Activated B cell treated with CpG ODN at 0.5 μM for 24 hours (primary cell): Measurements from ENCODE around the gene CDH16. TPM values are rescaled to one million over a fixed set of nuclear protein-coding genes. Genes with fewer than 3 reads are reported as not detected.

Experiments
- ATAC-seq: fragments of 200-7000 bp; cut with Tn5 transposase; one replicate; pipeline ENCODE4 v1.10.0; 2021; ENCODE audit warnings: low read depth, mild to moderate bottlenecking, moderate library complexity
- CTCF ChIA-PET: fragments of 350-600 bp; sonication (Branson Sonifier 250); formaldehyde crosslinking; loops from one replicate; lab custom pipeline; 2021; ENCODE audit warnings: antibody characterized with exemption; lab: Charles Lee
- POLR2A ChIA-PET: fragments of 350-600 bp; sonication (Branson Sonifier 250); formaldehyde crosslinking; loops from one replicate; lab custom pipeline; 2021; ENCODE audit warnings: antibody characterized with exemption; lab: Charles Lee
- DNase-seq: peaks from one replicate; pipeline ENCODE4 v3.0.0; 2022
- H3K27ac Mint-ChIP-seq: one replicate; pipeline ENCODE4 v1.8.0; 2020; ENCODE audit warnings: mixed read lengths
- H3K27me3 Mint-ChIP-seq: one replicate; pipeline ENCODE4 v1.8.0; 2021; ENCODE audit warnings: mixed read lengths
- H3K36me3 Mint-ChIP-seq: one replicate; pipeline ENCODE4 v1.8.0; 2021; ENCODE audit warnings: low read depth, mixed read lengths
- H3K4me1 Mint-ChIP-seq: one replicate; pipeline ENCODE4 v1.8.0; 2021; ENCODE audit warnings: mixed read lengths
- H3K4me3 Mint-ChIP-seq: one replicate; pipeline ENCODE4 v1.8.0; 2020; ENCODE audit warnings: mild to moderate bottlenecking, mixed read lengths
- H3K9me3 Mint-ChIP-seq: one replicate; pipeline ENCODE4 v1.8.0; 2020; ENCODE audit warnings: mixed read lengths
- intact Hi-C: fragments of 100-400 bp; cut with micrococcal nuclease; formaldehyde crosslinking; loops from one replicate; pipeline ENCODE4 v1.15.1; 2024
- total RNA-seq: library from RNA; stranded (reverse); gene quantifications from 2 replicates; pipeline ENCODE4 v1.2.3, GENCODE V29; 2022
- TF ChIP-seq, protein P1 (sequence below): fragments of 200-600 bp; IDR thresholded peaks from one replicate; pipeline ENCODE4 v1.8.0; 2022; ENCODE audit warnings: antibody characterized with exemption, mild to moderate bottlenecking

The CDH16 gene
- total RNA-seq, 1 donor from 2014 or later = not detected

DNA sequence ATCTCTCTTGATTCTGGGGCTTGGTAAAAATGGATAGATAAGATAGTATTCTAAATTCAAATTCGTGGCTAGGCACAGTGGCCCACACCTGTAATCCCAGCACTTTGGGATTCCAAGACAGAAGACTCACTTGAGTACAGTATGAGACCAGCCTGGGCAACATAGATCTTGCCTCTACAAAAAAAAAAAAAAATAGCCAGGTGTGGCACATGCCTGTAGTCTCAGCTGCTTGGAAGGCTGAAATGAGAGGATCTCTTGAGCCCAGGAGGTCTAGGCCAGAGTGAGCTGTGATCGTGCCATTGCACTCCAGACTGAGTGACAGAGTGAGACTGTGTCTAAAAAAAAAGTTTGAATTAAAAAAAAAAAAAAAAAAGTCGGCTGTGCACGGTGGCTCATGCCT, 29.1 kb downstream of the CDH16 start:
- intact Hi-C loops = no loop called here
- H3K9me3 Mint-ChIP-seq = no peaks in the 10 kb centered on the region
- no peak overlapping the region for H3K27ac Mint-ChIP-seq
- H3K4me3 Mint-ChIP-seq = no peak overlapping the region
- no peaks in the 10 kb centered on the region for H3K27me3 Mint-ChIP-seq
- ChIA-PET CTCF (interaction anchor here (1.0 kb wide), 1 partner anchor 22 kb away, joined by 3 read pairs; no protein-coding TSS in a partner anchor), POLR2A (interaction anchor here (0.7 kb wide), 1 partner anchor 451 kb away, joined by 5 read pairs; no protein-coding TSS in a partner anchor)
- peaks cover 32% of the 10 kb centered on the region for H3K36me3 Mint-ChIP-seq
- ATAC-seq (no peak), DNase-seq (no peak)
- TF ChIP-seq, protein P1, sequence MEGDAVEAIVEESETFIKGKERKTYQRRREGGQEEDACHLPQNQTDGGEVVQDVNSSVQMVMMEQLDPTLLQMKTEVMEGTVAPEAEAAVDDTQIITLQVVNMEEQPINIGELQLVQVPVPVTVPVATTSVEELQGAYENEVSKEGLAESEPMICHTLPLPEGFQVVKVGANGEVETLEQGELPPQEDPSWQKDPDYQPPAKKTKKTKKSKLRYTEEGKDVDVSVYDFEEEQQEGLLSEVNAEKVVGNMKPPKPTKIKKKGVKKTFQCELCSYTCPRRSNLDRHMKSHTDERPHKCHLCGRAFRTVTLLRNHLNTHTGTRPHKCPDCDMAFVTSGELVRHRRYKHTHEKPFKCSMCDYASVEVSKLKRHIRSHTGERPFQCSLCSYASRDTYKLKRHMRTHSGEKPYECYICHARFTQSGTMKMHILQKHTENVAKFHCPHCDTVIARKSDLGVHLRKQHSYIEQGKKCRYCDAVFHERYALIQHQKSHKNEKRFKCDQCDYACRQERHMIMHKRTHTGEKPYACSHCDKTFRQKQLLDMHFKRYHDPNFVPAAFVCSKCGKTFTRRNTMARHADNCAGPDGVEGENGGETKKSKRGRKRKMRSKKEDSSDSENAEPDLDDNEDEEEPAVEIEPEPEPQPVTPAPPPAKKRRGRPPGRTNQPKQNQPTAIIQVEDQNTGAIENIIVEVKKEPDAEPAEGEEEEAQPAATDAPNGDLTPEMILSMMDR = no peak
- no peaks in the 10 kb centered on the region for H3K4me1 Mint-ChIP-seq

DNA sequence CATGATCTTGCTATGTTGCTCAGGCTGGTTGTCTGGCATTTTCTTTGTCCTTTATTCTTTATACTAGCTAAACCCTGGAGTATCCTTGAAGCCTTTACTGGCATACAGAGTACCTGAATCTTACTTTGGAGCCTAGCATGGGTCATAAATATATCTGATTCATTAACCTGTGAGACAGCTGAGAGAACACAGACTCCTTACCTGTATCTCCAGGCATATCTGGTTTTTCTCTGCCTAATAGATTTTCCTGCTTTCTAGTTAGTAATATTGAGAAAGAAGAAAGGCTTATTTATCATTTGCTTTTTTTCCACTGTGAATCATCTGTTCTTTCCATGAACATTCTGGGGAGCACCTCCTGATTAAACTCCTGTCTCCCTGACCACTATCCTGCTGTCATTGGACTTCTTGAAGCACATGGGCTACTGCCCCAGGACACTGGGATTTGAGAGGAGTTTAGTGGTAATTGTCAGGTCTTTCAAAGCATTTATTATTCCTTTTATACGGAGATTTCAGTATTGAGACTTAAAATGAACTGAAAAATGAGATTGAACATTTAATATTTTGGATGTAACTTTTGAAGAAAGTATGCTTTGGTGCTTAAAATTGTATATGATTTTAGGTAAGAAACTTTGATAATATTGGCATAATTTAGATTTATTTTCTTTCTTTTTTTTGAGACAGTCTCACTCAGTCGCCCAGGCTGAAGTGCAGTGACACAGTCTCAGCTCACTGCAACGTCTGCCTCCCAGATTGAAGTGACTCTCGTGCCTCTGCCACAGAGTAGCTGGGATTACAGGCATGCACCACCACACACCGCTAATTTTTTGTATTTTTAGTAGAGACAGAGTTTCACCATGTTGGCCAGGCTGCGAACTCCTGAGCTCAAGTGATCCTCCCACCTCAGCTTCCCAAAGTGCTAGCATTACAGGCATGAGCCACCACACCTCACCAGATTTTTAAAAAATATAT, 29.8 kb downstream of the CDH16 start:
- H3K27ac Mint-ChIP-seq = no peak overlapping the region
- no peaks in the 10 kb centered on the region for H3K9me3 Mint-ChIP-seq
- no peaks in the 10 kb centered on the region for H3K27me3 Mint-ChIP-seq
- CTCF ChIA-PET = interaction anchor here (1.0 kb wide), 1 partner anchor 21 kb away, joined by 3 read pairs; no protein-coding TSS in a partner anchor
- TF ChIP-seq, protein P1 = no peak
- ATAC-seq (no peak), DNase-seq (no peak)
- POLR2A ChIA-PET = no interaction called here
- H3K4me3 Mint-ChIP-seq = no peak overlapping the region
- no peaks in the 10 kb centered on the region for H3K4me1 Mint-ChIP-seq
- intact Hi-C loops = no loop called here
- peaks cover 37% of the 10 kb centered on the region for H3K36me3 Mint-ChIP-seq

DNA sequence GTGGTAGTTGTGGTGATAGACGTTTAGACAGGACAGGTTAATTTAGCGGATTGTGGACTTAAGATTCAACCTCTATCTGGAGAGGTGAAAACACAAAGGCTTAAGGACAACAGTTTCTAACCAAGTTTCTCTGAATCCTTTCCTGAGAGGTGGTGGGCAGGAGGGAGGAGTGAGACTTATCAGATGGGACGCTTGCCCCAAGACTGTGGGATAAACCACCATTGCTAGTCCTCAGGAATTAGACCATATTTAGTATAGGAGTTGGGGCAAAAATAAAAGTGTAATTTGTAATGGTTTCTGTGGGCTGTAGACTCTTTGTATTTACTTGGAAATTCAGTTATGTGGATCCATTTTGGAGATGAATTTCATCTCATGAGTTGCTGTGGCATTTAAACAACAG, 31.8 kb downstream of the CDH16 start:
- no peak for DNase-seq
- ChIA-PET CTCF (no interaction called here), POLR2A (no interaction called here)
- Mint-ChIP-seq H3K27ac (no peak overlapping the region), H3K27me3 (no peaks in the 10 kb centered on the region), H3K9me3 (no peaks in the 10 kb centered on the region), H3K36me3 (peaks cover 37% of the 10 kb centered on the region), H3K4me1 (peaks cover under 1% of the 10 kb centered on the region), H3K4me3 (no peak overlapping the region)
- ATAC-seq = no peak
- TF ChIP-seq, protein P1 = no peak
- intact Hi-C loops = no loop called here

DNA sequence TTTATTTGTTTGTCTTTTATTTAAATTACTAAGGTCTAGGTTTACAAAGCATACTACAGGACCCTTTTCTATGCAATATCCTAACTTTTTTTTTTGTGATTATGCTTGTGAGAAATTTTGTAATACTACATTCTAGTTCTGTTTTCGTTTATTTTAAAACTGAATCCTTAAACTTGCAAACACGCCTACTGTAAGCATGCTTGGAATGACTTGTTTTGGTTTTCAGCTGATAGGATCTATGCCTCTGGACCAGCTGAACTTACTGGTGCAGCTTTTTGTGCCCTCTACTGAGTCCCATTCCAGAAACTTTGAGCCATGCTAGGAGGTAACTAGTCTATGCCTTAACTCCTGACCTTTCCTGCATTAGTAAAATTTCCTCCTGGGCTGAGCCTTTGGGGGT, 32.4 kb downstream of the CDH16 start:
- POLR2A ChIA-PET = no interaction called here
- Mint-ChIP-seq H3K27ac (no peak overlapping the region), H3K27me3 (no peaks in the 10 kb centered on the region), H3K9me3 (no peaks in the 10 kb centered on the region), H3K36me3 (peaks cover 37% of the 10 kb centered on the region), H3K4me1 (peaks cover 2% of the 10 kb centered on the region), H3K4me3 (no peak overlapping the region)
- TF ChIP-seq, protein P1 = no peak
- DNase-seq = no peak
- no peak for ATAC-seq
- CTCF ChIA-PET = no interaction called here
- intact Hi-C loops = no loop called here

DNA sequence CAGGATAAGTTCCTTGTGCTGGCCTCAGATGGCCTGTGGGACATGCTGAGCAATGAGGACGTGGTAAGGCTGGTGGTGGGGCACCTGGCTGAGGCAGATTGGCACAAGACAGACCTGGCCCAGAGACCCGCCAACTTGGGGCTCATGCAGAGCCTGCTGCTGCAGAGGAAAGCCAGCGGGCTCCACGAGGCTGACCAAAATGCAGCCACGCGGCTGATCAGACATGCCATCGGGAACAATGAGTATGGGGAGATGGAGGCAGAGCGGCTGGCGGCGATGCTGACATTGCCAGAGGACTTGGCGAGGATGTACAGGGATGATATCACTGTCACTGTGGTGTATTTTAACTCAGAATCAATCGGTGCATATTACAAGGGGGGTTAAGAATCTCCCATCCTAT, 33.2 kb downstream of the CDH16 start:
- Mint-ChIP-seq H3K27ac (no peak overlapping the region), H3K4me1 (peaks cover 2% of the 10 kb centered on the region), H3K27me3 (no peaks in the 10 kb centered on the region), H3K36me3 (peaks cover 37% of the 10 kb centered on the region), H3K4me3 (no peak overlapping the region), H3K9me3 (no peaks in the 10 kb centered on the region)
- POLR2A ChIA-PET = no interaction called here
- intact Hi-C loops = no loop called here
- ATAC-seq (no peak), DNase-seq (no peak)
- TF ChIP-seq, protein P1 = no peak
- CTCF ChIA-PET = interaction anchor here (2.2 kb wide), 1 partner anchor 12 kb away, joined by 7 read pairs; no protein-coding TSS in a partner anchor
